NCI-H2107 treated with DMSO at 0.1 percent for 48 hours (cell line): ENCODE data around the gene SEL1L.
A peak's percentile ranks its signal among the peaks of the same experiment; 100 is the strongest.
"Not testable (repeated sequence)": the region's sequence is repeated elsewhere in the genome, so short reads cannot be mapped to it uniquely, and the experiment has no call there.

Experiments used
- DNase-seq: peaks from one replicate; lab custom pipeline; 2025; ENCODE audit not compliant: unreplicated experiment; lab: John Stamatoyannopoulos, UW

The SEL1L gene

DNA sequence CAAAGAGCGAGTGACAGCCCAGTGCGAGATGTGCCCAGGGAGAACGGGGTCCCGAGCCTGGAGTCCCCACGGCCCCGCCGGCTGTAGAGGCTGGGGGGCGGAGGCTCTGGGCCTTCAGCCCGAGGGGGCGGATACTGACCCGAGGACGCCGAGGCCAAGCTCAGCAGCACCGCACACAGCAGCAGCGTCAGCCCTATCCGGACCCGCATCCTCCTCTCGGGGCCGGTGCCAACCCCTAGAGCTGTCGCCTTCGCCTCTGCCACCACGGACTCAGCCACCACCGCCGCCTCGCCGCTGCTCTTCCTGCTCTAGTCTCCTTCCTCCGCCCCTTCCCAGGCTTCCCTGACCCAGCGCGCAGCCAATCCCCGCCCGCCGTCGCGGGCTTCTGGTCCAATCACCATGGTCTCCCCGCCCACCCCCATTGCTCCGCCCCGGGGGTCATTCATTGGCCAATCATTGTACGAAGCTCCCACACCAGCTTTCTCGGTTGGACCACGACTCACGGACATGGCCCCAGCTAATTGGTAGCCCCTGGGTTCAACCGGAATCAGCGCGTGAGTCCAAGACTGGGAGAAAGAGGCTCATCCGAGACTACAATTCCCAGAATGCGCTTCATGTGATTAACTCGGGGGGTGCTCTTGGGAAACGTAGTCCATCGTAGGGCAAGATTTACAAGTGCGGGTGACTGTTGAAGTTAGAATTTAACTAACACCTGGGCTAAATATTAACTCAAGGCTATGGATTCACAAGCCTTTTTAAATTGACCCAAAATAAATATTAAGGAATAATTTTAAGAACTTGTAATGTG, at the start of gene SEL1L:
Gene SEL1L (minus strand): TSS at position 318 of the 808 bp plus-strand sequence. CDS start 109 bp downstream, at position 209.
- DNase-seq: peak; percentile 100

- no peak for DNase-seq
Measured at GRCh38 chr14:81582420-81582819, 48.8 kb upstream of the SEL1L start.

GRCh38 chr14:81579115-81579514, 45.5 kb upstream of the SEL1L start:
- no peak for DNase-seq

DNA sequence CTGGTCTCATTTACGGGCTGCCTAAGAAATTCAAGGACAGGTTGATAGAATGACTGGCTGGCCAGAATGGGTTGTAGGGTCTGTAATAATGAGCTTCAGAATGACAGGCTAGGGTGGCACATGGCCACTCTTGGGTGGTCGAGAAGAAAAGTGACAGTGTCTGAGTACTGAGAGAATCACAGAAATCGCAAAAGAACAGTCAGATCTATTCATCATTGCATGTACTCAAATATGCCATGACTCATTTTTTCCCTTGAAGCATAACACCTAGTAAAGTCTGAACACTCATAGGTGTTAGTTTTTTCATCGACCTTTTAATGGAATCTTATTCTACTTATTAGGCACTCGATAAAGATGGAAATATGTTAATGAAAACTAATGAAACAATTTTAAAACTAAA, 37.8 kb upstream of the SEL1L start:
- DNase-seq: no peak

GRCh38 chr14:81567302-81567701, 33.6 kb upstream of the SEL1L start:
- DNase-seq: no peak

DNA sequence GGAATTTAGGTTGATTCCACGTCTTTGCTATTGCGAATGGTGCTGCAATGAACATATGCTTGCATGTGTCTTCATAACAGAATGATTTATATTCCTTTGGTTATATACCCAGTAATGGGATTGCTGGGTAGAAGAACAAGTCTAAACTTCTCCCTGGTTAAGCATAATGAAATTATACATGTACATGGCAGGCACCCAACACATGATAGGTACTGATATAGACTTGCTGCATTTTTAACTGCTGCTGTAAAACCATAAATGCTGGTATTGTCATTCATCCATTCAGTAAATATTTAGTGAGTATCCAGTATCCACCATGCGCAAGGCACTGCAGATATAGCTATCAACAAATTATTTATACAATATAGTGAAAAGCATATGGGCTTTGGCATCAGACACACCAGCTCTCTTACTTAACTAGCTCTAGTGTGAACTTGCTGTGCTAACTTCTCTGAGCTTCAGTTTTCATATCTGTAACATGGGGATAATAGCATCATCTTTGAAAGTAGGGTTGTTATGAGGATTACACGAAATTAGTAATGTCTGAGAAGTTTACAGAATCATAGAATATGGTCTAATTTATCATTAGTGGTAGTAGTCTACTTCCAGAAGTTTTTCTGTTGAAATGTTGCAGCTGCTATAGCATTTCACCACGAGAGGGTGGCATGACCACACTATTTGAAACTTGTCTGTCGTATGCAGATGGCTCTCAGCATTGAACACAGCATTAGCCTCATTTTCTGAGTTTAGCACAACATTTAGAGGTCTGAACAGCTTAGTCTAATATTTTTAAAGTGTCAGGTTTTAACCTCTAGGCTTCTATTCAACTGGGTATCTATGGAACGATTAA, 32.0 kb upstream of the SEL1L start:
- peak; percentile 13 for DNase-seq

DNA sequence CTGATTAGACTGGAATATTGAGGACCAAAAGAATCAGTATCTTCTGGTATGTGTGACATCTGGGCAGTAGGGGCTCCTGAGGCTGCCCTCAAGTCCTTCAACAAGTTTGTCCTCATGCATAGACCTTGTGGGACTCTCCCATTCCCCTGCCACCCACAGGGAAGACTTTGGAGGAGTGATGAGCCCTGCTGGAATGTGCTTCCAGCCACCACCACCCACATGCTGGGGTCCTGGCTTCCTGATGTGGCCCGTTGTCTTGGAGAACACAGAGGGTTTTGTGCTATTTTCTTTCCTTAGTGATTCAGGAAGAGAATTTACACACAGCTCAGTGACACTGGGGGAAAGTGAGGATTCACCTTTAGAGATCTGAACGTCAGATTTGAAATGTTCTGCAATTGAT, 29.2 kb upstream of the SEL1L start:
- DNase-seq: no peak

- DNase-seq: no peak
Measured at GRCh38 chr14:81561084-81561775, 27.6 kb upstream of the SEL1L start.

DNA sequence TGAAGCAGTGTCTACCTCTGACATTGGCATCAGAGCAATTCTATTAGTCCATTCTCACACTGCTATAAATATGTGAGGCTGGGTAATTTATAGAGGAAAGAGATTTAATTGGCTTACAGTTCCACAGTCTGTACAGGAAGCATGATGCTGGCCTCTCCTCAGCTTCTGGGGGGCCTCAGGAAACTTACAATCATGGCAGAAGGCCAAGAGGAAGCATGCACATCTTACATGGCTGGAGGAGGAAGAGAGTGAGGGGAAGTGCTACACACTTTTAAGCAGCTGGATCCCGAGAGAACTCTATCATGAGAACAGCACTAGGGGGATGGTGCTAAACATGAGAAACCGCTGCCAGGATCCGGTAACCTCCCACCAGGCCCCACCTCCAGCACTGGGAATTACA, 25.7 kb upstream of the SEL1L start:
- no peak for DNase-seq

DNA sequence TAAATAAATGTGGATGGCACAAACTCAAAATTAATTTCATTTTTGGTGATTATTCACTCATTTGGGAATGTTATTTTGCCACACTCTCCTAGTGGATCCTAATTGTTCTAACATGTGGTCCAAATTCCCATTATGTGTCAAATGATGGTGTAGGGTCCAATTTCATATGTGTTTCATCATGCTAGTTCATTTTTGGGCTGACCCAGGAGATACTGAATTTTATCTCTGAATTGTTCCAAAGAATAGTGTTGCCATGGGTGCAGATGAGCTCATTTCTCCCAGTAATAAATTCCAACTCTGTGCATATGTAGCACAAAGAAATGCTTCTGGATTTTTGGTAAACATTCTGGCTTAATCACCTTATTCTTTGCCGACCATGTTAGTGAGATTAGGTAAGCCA, 23.5 kb upstream of the SEL1L start:
- DNase-seq: no peak

GRCh38 chr14:81555684-81556083, 22.0 kb upstream of the SEL1L start:
- no peak for DNase-seq

DNA sequence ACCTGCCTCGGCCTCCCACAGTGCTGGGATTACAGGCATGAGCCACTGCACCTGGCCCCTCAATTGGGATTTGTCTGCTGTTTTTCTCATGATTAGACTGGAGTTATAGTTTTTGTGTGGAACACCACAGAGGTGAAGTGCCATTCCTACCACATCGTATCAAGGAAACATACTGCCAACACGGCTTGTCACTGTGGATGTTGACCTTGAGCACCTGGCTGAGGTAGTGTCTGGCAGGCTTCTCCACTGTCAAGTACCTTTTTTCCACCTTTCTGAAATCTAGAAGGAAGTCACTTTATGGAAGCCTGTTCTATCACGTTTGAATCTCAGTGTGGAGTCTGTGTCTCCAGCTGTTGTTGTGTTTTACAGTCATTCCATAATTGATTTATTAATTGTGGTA, 21.4 kb upstream of the SEL1L start:
- no peak for DNase-seq

GRCh38 chr14:81551471-81551870, 17.8 kb upstream of the SEL1L start:
- DNase-seq: no peak

DNA sequence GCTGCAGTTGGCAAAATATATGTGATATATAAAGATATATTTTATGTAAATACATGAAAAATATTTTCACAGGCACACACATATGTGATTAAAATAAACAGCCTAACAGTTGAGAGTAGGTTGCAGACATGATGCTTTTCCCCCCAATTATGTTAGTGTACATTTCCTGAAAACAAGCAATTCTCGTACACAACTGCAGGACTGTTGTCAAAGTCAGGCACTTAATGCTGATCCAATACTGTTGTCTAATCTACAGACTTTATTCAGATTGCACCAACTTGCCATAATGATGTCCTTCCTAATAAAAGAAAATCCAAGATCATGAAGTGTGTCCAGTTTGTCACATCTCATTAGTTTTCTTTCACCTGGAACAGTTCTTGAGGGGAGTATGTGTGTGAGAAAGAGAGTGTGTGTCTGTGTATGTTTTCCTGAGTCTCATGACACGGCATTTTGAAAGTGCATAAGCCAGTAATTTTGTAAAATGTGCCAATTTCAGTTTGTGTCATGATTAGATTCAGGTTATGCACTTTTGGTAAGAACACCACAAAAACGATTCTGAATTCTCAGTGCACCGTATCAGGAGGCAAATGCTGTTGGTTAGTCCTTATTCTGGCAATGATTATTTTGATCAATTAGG, 16.5 kb upstream of the SEL1L start:
- no peak for DNase-seq

DNA sequence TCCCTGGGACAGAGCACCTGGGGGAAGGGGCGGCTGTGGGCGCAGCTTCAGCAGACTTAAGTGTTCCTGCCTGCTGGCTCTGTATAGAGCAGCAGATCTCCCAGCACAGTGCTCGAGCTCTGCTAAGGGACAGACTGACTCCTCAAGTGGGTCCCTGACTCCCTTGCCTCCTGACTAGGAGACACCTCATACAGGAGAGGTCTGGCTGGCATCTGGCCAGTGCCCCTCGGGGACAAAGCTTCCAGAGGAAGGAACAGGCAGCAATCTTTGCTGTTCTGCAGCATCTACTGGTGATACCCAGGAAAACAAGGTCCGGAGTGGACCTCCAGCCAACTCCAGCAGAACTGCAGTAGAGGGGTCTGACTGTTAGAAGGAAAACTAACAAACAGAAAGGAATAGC, 7.6 kb upstream of the SEL1L start:
- DNase-seq: not testable (repeated sequence)

DNA sequence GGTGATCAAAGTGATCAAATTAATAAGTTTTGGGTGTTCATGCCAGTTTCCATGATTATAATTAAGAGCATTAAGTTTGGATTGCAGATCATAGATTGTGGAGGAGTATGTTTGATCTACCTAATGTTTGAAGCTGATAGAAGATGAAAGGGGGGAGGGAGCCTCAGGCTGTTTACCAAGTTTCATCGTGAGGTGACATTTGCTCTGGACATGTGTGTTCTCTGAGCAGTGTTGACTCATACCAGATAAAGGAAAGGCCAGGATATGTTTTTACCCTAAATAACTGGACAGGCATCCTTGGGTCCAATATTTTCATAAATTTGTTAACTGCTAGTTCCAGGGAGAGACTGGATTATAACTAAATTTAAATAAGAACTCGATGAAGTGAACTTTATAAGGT, 3.5 kb upstream of the SEL1L start:
- no peak for DNase-seq

- no peak for DNase-seq
Measured at GRCh38 chr14:81536241-81536771, 2.7 kb upstream of the SEL1L start.

DNA sequence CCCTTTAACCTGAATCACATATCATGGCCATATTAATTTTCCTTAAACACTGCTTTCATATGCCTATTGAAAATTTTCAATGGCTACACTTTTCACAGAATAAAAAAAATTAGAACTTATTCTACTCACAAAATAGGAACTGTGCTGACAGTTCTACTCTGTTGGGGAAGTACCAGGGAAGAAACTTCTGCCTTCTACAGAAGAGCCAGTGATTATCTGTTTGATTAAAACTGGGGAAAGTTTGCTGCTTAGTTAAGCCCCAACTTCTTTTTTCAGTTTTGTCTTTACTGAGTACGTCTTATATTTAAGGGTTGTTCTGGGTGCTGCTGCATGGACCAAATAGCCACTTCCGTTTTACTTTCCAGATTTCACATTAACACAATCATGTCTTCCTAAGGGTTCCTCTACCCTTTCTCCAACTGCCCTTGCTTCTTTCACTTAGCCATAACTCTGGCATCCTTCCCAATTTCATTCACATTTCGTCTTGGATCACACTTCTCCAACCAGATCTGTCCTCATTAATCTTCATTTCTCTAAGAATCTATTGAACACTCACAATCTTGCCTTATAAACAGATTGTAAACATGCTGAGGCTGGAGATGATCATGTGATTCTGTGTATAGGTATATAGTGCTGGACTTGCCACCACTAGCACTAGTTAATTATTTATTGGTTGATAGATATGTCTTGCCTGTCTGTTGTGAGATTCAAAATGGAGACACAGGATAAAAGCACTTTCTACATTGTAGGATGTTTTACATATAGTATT, 1.9 kb upstream of the SEL1L start:
- no peak for DNase-seq

- no peak for DNase-seq
Measured at GRCh38 chr14:81534510-81535074, 939 bp upstream of the SEL1L start.

GRCh38 chr14:81533212-81533535, 479 bp downstream of the SEL1L start:
- DNase-seq: no peak
